HG02678 (cell line): Measurements from ENCODE around the gene ZCCHC7.
"Not testable (repeated sequence)": the region's sequence is repeated elsewhere in the genome, so short reads cannot be mapped to it uniquely, and the experiment has no call there.

Source experiments
- ATAC-seq: cut with Tn5 transposase; IDR thresholded peaks from one replicate; pipeline ENCODE4 v1.9.1; 2021; ENCODE audit warnings: mild to moderate bottlenecking, moderate library complexity; ENCODE audit not compliant: unreplicated experiment

The ZCCHC7 gene

DNA sequence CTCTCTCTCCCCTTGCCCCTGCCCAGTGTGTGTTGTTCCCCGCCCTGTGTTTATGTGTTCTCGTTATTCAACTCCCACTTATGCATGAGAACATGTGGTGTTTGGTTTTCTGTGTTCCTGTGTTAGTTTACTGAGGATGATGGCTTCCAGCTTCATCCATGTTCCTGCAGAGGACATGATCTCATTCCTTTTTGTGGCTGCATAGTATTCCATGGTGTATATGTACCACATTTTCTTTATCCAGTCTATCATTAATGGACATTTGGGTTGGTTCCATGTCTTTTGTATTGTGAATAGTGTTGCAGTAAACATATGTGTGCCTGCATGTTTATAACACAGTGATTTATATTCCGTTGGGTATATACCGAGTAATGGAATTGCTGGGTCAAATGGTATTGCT lies 83.1 kb downstream of the ZCCHC7 start:
- ATAC-seq, result not testable (repeated sequence)

DNA sequence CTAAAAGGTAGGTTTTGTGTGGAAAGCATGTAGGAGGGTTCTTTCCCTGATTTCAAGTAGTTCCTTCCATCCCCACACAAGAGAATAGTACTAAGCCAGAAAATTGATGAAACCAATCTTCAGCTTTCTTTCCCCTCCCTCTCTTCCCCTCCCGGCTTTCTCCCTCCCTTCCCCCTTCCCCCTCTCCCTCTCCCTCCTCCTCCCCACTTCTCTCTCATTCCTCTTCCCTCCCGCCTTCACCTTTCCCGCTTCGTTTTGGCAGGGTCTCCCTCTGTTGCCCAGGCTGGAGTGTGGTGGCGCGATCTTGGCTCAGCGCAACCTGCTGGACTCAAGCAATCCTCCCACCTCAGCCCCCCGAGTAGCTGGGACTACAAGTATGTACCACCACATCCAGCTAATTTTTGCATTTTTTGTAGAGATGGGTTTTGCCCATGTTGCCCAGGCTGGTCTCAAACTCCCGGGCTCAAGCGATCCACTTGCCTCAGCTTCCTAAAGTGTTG lies 85.8 kb downstream of the ZCCHC7 start:
- no peak for ATAC-seq

DNA sequence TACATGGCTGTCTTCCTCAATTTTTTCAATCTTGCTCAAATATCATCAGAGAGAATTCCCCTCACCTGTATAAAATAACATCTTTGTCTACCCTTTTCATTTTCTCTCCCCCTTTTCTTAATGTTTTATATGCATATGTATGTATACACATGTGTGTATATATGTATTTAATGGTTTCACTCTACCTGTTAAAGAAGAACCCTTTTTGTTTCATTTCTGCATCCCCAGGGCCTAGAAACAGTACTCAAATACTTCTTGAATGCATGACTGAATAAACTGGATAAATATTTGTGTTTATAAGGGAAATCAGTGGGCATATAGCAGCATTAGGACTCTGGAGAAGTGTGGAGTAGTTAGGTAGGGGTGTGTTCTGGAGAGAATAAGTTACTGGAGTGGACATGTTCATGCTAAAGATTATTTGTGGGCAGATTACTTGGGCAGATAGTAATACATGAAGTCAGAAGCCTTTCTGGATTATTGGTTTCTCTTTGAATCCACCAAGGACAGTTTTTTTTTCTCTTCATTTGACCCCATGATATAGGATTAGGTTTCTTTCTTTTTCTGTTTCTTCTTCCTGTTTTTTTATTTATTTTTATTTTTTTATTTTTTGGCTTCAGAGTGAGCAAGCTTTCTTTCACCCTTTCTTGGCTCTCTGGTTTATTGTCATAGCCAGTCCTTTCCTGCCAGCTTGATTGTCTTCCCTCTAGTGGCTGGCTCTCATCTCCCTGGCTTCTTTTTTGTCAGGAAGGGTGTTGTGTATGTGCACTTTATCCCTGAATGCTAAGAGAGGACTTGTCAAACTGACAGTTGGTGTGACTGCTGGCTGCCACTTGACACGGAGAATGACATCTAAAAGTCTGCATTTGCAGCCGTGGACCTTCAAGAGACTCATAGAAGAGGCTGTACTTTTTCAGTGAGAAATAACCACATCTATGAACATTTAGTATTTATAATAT lies 89.3 kb downstream of the ZCCHC7 start:
- no peak for ATAC-seq

GRCh38 chr9:37210737-37211523 lies 90.6 kb downstream of the ZCCHC7 start:
- no peak for ATAC-seq

DNA sequence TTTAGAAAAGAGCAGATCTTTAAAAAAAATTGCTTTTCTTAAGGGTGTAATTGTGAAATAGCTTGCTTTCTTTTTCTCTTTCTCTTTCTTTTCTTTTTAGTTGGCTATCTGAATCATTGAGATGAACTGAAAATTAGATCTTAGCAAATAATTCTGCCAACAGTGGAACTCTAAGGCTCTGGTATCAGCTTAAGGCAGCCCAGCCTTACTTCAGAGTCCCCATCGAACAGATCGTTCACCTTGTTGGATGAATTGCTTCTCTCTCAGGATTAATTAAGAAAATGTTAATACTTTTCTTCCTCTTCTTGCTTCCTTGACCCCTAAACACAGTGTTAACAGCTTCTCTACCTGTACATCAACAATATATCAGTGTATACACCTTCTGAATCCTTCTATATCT lies 92.1 kb downstream of the ZCCHC7 start:
- ATAC-seq, result no peak

DNA sequence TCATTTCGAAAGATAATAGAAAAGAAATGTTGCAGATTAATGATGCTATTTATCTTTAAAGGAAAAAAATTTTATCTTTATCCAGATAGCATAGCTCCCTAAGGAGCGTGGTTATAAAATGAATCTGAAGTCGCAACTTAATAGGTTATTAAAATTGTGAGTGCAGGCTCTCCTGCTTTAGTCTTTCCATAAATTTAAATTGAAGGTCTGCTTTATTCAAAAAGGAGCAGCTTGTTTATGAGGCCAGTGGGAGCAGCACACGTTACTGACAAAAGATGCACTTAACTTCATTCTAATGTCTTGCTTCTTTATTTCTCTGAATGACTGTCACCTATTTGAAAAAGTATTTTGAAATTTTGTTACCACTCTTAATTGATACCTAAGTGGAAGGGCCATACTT lies 95.0 kb downstream of the ZCCHC7 start:
- ATAC-seq, result no peak

DNA sequence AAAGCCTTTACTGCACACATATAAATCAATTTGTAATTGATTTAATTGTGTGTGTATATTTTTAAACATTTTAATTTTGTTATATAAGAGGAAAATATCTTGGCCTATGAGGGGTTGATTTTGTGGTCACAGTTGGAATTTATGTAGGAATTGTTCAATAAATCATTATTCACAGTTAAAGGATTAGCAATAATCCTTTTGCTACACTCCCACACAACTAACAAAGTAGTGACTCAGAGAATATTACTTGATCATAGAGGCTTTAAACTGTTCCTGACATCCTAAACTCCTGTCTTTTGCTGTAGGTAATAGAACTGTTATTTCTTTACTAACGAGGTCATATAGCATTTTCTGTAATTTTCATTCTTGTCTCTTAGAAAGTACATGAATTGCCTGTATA lies 95.5 kb downstream of the ZCCHC7 start:
- ATAC-seq, result no peak

GRCh38 chr9:37217161-37217560 lies 96.8 kb downstream of the ZCCHC7 start:
- no peak for ATAC-seq

DNA sequence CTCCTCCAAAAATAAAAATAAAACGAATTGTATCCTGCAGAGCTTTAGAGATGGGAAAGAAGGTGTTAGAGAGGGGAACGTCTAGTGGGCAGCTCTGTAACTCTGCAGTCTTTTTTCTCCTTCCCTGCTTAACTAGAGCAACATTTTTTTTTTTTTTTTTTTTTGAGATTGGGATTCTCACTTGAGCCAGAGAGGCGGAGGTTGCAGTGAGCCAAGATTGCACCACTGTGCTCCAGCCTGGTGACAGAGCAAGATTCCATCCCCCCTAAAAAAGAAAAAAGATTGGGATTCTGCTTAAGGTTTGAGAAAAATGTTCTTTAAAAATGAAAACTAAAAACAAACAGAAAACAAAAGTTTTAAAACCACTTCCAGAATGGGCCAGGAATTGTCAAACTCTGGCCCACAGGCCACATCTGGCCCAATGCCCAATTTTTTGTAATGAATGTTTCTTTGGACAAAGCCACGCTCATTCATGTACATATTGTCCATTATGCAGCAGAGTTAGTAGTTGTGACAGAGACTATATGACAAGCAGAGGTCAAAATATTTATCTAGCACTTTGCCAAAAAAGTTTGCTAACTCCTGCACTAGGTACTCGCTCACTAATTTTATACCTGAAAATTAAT lies 98.5 kb downstream of the ZCCHC7 start:
- ATAC-seq, result no peak

GRCh38 chr9:37220971-37221370 lies 100.6 kb downstream of the ZCCHC7 start:
- no peak for ATAC-seq

DNA sequence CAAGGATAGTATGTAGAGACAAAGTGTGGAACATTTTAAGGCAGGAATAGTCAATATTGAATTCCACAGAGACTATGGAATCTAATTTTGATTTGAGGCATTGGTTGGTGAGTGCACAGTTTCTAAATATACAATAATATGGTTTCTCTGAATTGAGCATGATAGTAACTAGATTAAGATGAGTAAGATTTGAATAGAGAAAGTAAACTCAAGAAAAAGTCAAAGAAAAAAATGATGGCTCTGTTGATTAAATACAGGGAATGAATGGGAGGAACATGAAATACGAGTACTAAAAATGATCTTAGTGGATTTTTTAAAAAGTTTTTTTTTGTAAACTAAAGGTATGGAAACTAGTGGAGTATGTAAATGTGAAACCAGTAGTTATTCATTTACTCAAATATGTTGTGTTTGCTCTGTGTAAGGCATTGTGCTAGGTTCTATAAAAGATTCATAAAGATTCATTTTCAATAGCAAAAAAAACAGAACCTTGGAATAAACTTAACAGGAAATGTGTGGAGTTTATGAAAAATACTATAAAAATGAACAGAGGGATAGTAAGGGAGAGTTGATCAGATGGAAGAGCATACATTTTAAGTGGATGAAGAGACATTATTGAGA lies 101.2 kb downstream of the ZCCHC7 start:
- no peak for ATAC-seq

GRCh38 chr9:37229455-37229854 lies 109.1 kb downstream of the ZCCHC7 start:
- ATAC-seq, result no peak

DNA sequence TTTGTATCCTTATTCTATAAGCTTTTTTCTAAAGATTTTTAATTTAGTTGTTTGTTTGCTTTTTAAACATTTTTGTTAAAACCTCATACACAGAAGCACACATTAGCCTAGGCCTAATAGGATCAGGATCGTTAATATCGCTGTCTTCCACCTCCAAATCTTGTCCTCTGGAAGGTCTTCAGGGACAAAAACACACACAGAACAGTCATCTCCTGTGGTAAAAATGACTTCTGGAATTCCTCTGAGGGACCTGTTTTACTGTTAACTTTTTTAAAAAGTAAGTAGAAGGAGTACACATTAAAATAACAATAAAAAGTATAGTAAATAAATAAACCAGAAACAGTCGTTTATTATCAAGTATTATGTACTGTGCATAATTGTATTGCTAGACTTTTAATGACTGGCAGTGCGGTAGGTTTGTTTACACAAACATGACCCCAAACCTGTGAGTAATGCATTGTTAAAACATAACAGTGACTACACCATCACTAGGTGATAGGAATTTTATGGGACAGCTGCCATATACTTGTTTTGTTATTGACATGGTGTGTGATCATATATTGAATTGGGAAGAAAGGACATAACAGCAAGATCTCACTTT lies 109.6 kb downstream of the ZCCHC7 start:
- no peak for ATAC-seq

GRCh38 chr9:37236822-37237221 lies 116.4 kb downstream of the ZCCHC7 start:
- no peak for ATAC-seq

- ATAC-seq, result no peak
Measured at GRCh38 chr9:37238122-37238521, 117.7 kb downstream of the ZCCHC7 start.

- no peak for ATAC-seq
Measured at GRCh38 chr9:37239224-37239859, 119.0 kb downstream of the ZCCHC7 start.

GRCh38 chr9:37239921-37240320 lies 119.5 kb downstream of the ZCCHC7 start:
- ATAC-seq, result no peak

GRCh38 chr9:37241340-37241739 lies 121.0 kb downstream of the ZCCHC7 start:
- no peak for ATAC-seq

DNA sequence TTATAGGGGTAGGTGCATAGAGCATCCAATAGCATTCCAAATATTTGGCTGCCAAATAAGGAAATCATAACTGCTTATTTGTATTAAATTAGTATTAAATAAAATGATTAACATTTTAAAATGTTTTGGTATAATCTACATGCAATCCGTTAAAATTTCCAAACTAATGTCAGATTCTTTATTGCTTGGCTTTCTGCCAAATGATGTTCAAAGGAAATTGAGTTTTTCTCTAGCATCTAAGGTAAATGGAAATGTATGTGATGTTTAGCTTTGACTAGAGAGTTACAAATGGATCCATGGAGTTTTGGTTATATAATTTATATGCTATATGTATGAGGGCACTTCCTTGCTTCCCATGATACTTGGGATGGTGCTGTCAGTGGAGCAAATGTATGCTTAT lies 121.7 kb downstream of the ZCCHC7 start:
- ATAC-seq, result no peak
